CD8-positive, alpha-beta memory T cell (primary cell): Measurements from ENCODE around the gene PSAP. TPM values are rescaled to one million over a fixed set of nuclear protein-coding genes. Genes with fewer than 3 reads are reported as not detected.
"Not testable (repeated sequence)": the region's sequence is repeated elsewhere in the genome, so short reads cannot be mapped to it uniquely, and the experiment has no call there.

ENCODE experiments used
- CTCF ChIA-PET: fragments of 350-600 bp; sonication (Branson Sonifier 250); formaldehyde crosslinking; loops from one replicate; lab custom pipeline; 2021; ENCODE audit warnings: antibody characterized with exemption; lab: Charles Lee
- POLR2A ChIA-PET: fragments of 350-600 bp; sonication (Branson Sonifier 250); formaldehyde crosslinking; loops from one replicate; lab custom pipeline; 2021; ENCODE audit warnings: antibody characterized with exemption; lab: Charles Lee
- DNase-seq, 5 donors: peaks; one replicate each; pipeline versions ENCODE4 v3.0.0 to v3.0.0-alpha.2; 2020 to 2022; ENCODE audit warnings: mixed read lengths in 1 of 5
- H3K27ac ChIP-seq: one replicate; pipeline ENCODE4 v1.7.0; 2013; ENCODE audit warnings: low read depth, mild to moderate bottlenecking, low read length, moderate library complexity
- H3K27me3 ChIP-seq: 2 replicates; pipeline ENCODE4 v1.7.0; 2013; ENCODE audit warnings: low read length, mild to moderate bottlenecking; ENCODE audit not compliant: insufficient read depth, poor library complexity, severe bottlenecking
- H3K36me3 ChIP-seq: 2 replicates; pipeline ENCODE4 v1.7.0; 2013; ENCODE audit warnings: mild to moderate bottlenecking, low read length, moderate library complexity; ENCODE audit not compliant: insufficient read depth
- H3K4me1 ChIP-seq: 2 replicates; pipeline ENCODE4 v1.7.0; 2013; ENCODE audit warnings: mild to moderate bottlenecking, low read length, moderate library complexity; ENCODE audit not compliant: insufficient read depth
- H3K4me3 ChIP-seq: 2 replicates; pipeline ENCODE4 v1.7.0; 2013; ENCODE audit warnings: mild to moderate bottlenecking, low read length
- H3K9me3 ChIP-seq: 2 replicates; pipeline ENCODE4 v1.7.0; 2013; ENCODE audit warnings: mild to moderate bottlenecking, low read length
- H3K27ac Mint-ChIP-seq, 8 donors: one replicate each; pipeline ENCODE4 v1.8.0; 2020 to 2021; ENCODE audit warnings: mixed read lengths in 8 of 8, mild to moderate bottlenecking in 6 of 8, inconsistent platforms in 3 of 8, moderate library complexity in 3 of 8
- H3K27me3 Mint-ChIP-seq, 2 donors: one replicate each; pipeline ENCODE4 v1.8.0; 2020 to 2021; ENCODE audit warnings: mixed read lengths in 2 of 2, mild to moderate bottlenecking in 1 of 2, moderate library complexity in 1 of 2
- H3K36me3 Mint-ChIP-seq, 3 donors: one replicate each; pipeline ENCODE4 v1.8.0; 2020 to 2021; ENCODE audit warnings: mixed read lengths in 3 of 3, inconsistent platforms in 1 of 3, mild to moderate bottlenecking in 1 of 3
- H3K4me1 Mint-ChIP-seq, 3 donors: one replicate each; pipeline ENCODE4 v1.8.0; 2020 to 2021; ENCODE audit warnings: mixed read lengths in 3 of 3, inconsistent platforms in 1 of 3, mild to moderate bottlenecking in 1 of 3
- H3K4me3 Mint-ChIP-seq, 7 donors: one replicate each; pipeline ENCODE4 v1.8.0; 2020 to 2021; ENCODE audit warnings: mixed read lengths in 7 of 7, mild to moderate bottlenecking in 6 of 7, moderate library complexity in 4 of 7, inconsistent platforms in 2 of 7
- H3K9me3 Mint-ChIP-seq, 5 donors: one replicate each; pipeline ENCODE4 v1.8.0; 2020 to 2022; ENCODE audit warnings: mixed read lengths in 5 of 5, mild to moderate bottlenecking in 3 of 5, moderate library complexity in 2 of 5, inconsistent platforms in 1 of 5
- polyA plus RNA-seq: library from polyadenylated mRNA; unstranded; fragments of 300-500 nt; fragmentation: Illumina TruSeq; gene quantifications from one replicate; pipeline ENCODE4 v1.2.3, GENCODE V29; 2021
- total RNA-seq, 2 experiments: library from RNA; stranded (reverse); gene quantifications; one replicate each; pipeline ENCODE4 v1.2.3, GENCODE V29; 2021

The PSAP gene
- 100 to 1,000 TPM; 115 to 119 TPM for total RNA-seq
- polyA plus RNA-seq, result 432 TPM

- Histone ChIP-seq H3K27ac (peak within 1 kb of the TSS; percentile 85), H3K4me3 (peak within 1 kb of the TSS; percentile 96)
- H3K9me3 Mint-ChIP-seq, result no peaks in the 10 kb centered on the region
Observed at GRCh38 chr10:71850743-71851464, at the start of gene PSAP. PSAP (minus strand) TSS chr10:71851251; CDS start chr10:71851221, 30 bp downstream.

GRCh38 chr10:71900441-71901180, 49.6 kb upstream of the PSAP start:
- Histone ChIP-seq H3K27me3 (no peaks in the 10 kb centered on the region), H3K36me3 (no peaks in the 10 kb centered on the region), H3K9me3 (no peaks in the 10 kb centered on the region), H3K4me3 (no peak overlapping the region), H3K4me1 (no peaks in the 10 kb centered on the region), H3K27ac (no peak overlapping the region)
- Mint-ChIP-seq H3K27ac (no peak overlapping the region), H3K9me3 (no peaks in the 10 kb centered on the region), H3K4me3 (no peak overlapping the region), H3K4me1 (no peaks in the 10 kb centered on the region), H3K36me3 (no peaks in the 10 kb centered on the region), H3K27me3 (peaks cover 0 to 4% of the 10 kb centered on the region in 2 donors)
- ChIA-PET POLR2A (no interaction called here), CTCF (no interaction called here)
- DNase-seq, result no peak

More at GRCh38 chr10:71850743-71851464, at the start of gene PSAP:
- DNase-seq, result peak; percentile 97 to 99 (median 97)
- CTCF ChIA-PET, result interaction anchor here (1.1 to 2.1 kb wide), 4 partner anchors 9 to 143 kb away, joined by 3 to 6 read pairs (median 4); partner anchors contain the start of gene VSIR
- Histone ChIP-seq H3K9me3 (no peaks in the 10 kb centered on the region), H3K36me3 (no peaks in the 10 kb centered on the region), H3K4me1 (peaks cover 25% of the 10 kb centered on the region), H3K27me3 (no peaks in the 10 kb centered on the region)
- Mint-ChIP-seq H3K36me3 (peaks cover 0 to 6% (median 1%) of the 10 kb centered on the region in 3 donors), H3K27ac (peak within 1 kb of the TSS; percentile 44 to 98 (median 92)), H3K4me1 (peaks cover 34 to 53% (median 45%) of the 10 kb centered on the region in 3 donors), H3K27me3 (peaks cover 0 to 1% of the 10 kb centered on the region in 2 donors), H3K4me3 (peak within 1 kb of the TSS; percentile 90 to 98 (median 95))
- POLR2A ChIA-PET, result interaction anchor here (1.0 to 1.6 kb wide), 4 partner anchors 76 to 124 kb away, joined by 3 to 6 read pairs (median 5); partner anchors contain the start of gene VSIR

GRCh38 chr10:71899665-71900412, 48.8 kb upstream of the PSAP start:
- DNase-seq, result no peak
- Mint-ChIP-seq H3K36me3 (no peaks in the 10 kb centered on the region), H3K27me3 (peaks cover 0 to 4% of the 10 kb centered on the region in 2 donors), H3K4me1 (no peaks in the 10 kb centered on the region), H3K27ac (no peak overlapping the region), H3K4me3 (no peak overlapping the region), H3K9me3 (no peaks in the 10 kb centered on the region)
- H3K4me3 ChIP-seq, result no peak overlapping the region
- no peak overlapping the region for H3K27ac ChIP-seq
- H3K9me3 ChIP-seq, result no peaks in the 10 kb centered on the region
- no peaks in the 10 kb centered on the region for H3K36me3 ChIP-seq
- ChIA-PET CTCF (no interaction called here), POLR2A (interaction anchor here (0.5 kb wide), 1 partner anchor 1465 kb away, joined by 3 read pairs; no protein-coding TSS in a partner anchor)
- H3K27me3 ChIP-seq, result no peaks in the 10 kb centered on the region
- H3K4me1 ChIP-seq, result no peaks in the 10 kb centered on the region

- ChIA-PET CTCF (interaction anchor here (1.1 to 2.1 kb wide), 2 partner anchors 438 to 440 kb away, joined by 4 to 5 read pairs; no protein-coding TSS in a partner anchor), POLR2A (interaction anchor here (0.7 kb wide), 2 partner anchors 62 to 326 kb away, joined by 3 to 11 read pairs; no protein-coding TSS in a partner anchor)
- H3K4me1 Mint-ChIP-seq, H3K27ac ChIP-seq, H3K4me3 Mint-ChIP-seq, H3K9me3 Mint-ChIP-seq, DNase-seq, H3K9me3 ChIP-seq, H3K27me3 ChIP-seq, H3K27ac Mint-ChIP-seq, H3K27me3 Mint-ChIP-seq, H3K36me3 Mint-ChIP-seq, H3K36me3 ChIP-seq, H3K4me1 ChIP-seq, H3K4me3 ChIP-seq: not testable (repeated sequence)
Observed at GRCh38 chr10:71898346-71898745, 47.3 kb upstream of the PSAP start.

GRCh38 chr10:71893920-71894319, 42.9 kb upstream of the PSAP start:
- Histone ChIP-seq H3K4me3 (no peak overlapping the region), H3K27me3 (no peaks in the 10 kb centered on the region), H3K36me3 (no peaks in the 10 kb centered on the region), H3K9me3 (no peaks in the 10 kb centered on the region), H3K4me1 (peaks cover 5% of the 10 kb centered on the region), H3K27ac (no peak overlapping the region)
- Mint-ChIP-seq H3K27me3 (peaks cover 0 to 30% of the 10 kb centered on the region in 2 donors), H3K4me3 (no peak overlapping the region), H3K9me3 (no peaks in the 10 kb centered on the region), H3K36me3 (no peaks in the 10 kb centered on the region), H3K4me1 (peaks cover 5 to 6% (median 5%) of the 10 kb centered on the region in 3 donors), H3K27ac (no peak overlapping the region)
- no peak for DNase-seq
- CTCF ChIA-PET, result interaction anchor here (0.6 kb wide), 1 partner anchor 214 kb away, joined by 4 read pairs; no protein-coding TSS in a partner anchor
- POLR2A ChIA-PET, result no interaction called here

- H3K36me3 ChIP-seq, result no peaks in the 10 kb centered on the region
- no peak overlapping the region for H3K4me3 ChIP-seq
- no peaks in the 10 kb centered on the region for H3K36me3 Mint-ChIP-seq
- ChIA-PET POLR2A (no interaction called here), CTCF (interaction anchor here (0.6 kb wide), 1 partner anchor 215 kb away, joined by 4 read pairs; no protein-coding TSS in a partner anchor)
- no peak overlapping the region for H3K27ac ChIP-seq
- no peaks in the 10 kb centered on the region for H3K9me3 ChIP-seq
- no peak overlapping the region for H3K27ac Mint-ChIP-seq
- no peaks in the 10 kb centered on the region for H3K9me3 Mint-ChIP-seq
- H3K4me1 Mint-ChIP-seq, result peaks cover 6 to 11% (median 11%) of the 10 kb centered on the region in 3 donors
- no peak overlapping the region for H3K4me3 Mint-ChIP-seq
- H3K27me3 Mint-ChIP-seq, result peaks cover 0 to 35% of the 10 kb centered on the region in 2 donors
- no peaks in the 10 kb centered on the region for H3K27me3 ChIP-seq
- no peak for DNase-seq
- peaks cover 5% of the 10 kb centered on the region for H3K4me1 ChIP-seq
Observed at GRCh38 chr10:71893258-71893815, 42.3 kb upstream of the PSAP start.

- Histone ChIP-seq H3K27ac (no peak overlapping the region), H3K4me3 (no peak overlapping the region), H3K9me3 (no peaks in the 10 kb centered on the region), H3K27me3 (no peaks in the 10 kb centered on the region), H3K4me1 (peaks cover 5% of the 10 kb centered on the region), H3K36me3 (no peaks in the 10 kb centered on the region)
- Mint-ChIP-seq H3K9me3 (no peaks in the 10 kb centered on the region), H3K36me3 (no peaks in the 10 kb centered on the region), H3K4me3 (no peak overlapping the region), H3K27me3 (peaks cover 2 to 35% of the 10 kb centered on the region in 2 donors), H3K27ac (peak overlapping the region in 1 of 8 donors; percentile 2), H3K4me1 (peaks cover 6 to 14% (median 11%) of the 10 kb centered on the region in 3 donors)
- POLR2A ChIA-PET, result no interaction called here
- CTCF ChIA-PET, result no interaction called here
- no peak for DNase-seq
Observed at GRCh38 chr10:71891437-71891836, 40.4 kb upstream of the PSAP start.
